ENCODE results near the gene CDH23.

DNA sequence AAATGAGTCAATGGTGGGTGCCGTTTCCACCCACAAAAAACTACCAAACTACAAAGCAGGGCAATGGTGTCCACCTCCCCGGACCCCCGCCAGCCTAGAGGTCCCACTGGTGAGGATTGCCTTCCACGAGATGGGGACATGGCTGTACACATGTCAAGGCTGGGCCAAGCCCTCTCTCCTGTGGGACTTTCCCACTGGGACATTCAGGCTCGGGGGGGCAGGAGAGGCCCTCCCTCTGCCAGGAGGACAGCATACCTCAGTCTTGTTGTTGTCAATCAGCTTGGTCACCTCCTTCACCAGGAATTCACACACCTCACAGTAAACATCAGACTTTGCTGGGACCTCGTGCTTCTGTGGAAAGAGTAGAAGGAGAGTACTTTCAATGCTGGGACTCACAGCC lies 423.3 kb downstream of the CDH23 start:
- TF ChIP-seq, protein P1, sequence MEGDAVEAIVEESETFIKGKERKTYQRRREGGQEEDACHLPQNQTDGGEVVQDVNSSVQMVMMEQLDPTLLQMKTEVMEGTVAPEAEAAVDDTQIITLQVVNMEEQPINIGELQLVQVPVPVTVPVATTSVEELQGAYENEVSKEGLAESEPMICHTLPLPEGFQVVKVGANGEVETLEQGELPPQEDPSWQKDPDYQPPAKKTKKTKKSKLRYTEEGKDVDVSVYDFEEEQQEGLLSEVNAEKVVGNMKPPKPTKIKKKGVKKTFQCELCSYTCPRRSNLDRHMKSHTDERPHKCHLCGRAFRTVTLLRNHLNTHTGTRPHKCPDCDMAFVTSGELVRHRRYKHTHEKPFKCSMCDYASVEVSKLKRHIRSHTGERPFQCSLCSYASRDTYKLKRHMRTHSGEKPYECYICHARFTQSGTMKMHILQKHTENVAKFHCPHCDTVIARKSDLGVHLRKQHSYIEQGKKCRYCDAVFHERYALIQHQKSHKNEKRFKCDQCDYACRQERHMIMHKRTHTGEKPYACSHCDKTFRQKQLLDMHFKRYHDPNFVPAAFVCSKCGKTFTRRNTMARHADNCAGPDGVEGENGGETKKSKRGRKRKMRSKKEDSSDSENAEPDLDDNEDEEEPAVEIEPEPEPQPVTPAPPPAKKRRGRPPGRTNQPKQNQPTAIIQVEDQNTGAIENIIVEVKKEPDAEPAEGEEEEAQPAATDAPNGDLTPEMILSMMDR (conservative IDR thresholded peaks at IDR 0.05): no peak
- no peak for TF ChIP-seq EZH2 (IDR thresholded peaks at IDR 0.05; ENCODE audit: low read depth)
